Activated CD4-positive, alpha-beta T cell treated with anti-CD3 and anti-CD28 coated beads for 36 hours (primary cell): ENCODE results near the gene OR2T35. TPM values are rescaled to one million over a fixed set of nuclear protein-coding genes. Genes with fewer than 3 reads are reported as not detected.

Source experiments
- ATAC-seq: fragments of 200-7000 bp; cut with Tn5 transposase; one replicate; pipeline ENCODE4 v1.10.0; 2021; ENCODE audit warnings: mild to moderate bottlenecking, moderate library complexity
- CTCF ChIA-PET: fragments of 350-600 bp; sonication (Branson Sonifier 250); formaldehyde crosslinking; loops from one replicate; lab custom pipeline; 2021; ENCODE audit warnings: antibody characterized with exemption; lab: Charles Lee
- POLR2A ChIA-PET: fragments of 350-600 bp; sonication (Branson Sonifier 250); formaldehyde crosslinking; loops from one replicate; lab custom pipeline; 2021; ENCODE audit warnings: antibody characterized with exemption, inconsistent platforms; lab: Charles Lee
- DNase-seq: peaks from one replicate; pipeline ENCODE4 v3.0.0-alpha.2; 2020
- H3K27ac Mint-ChIP-seq: one replicate; pipeline ENCODE4 v1.8.0; 2021; ENCODE audit warnings: mixed read lengths
- H3K27me3 Mint-ChIP-seq: one replicate; pipeline ENCODE4 v1.8.0; 2021; ENCODE audit warnings: mixed read lengths
- H3K36me3 Mint-ChIP-seq: one replicate; pipeline ENCODE4 v1.8.0; 2021; ENCODE audit warnings: low read depth, mixed read lengths
- H3K4me1 Mint-ChIP-seq: one replicate; pipeline ENCODE4 v1.8.0; 2021; ENCODE audit warnings: mixed read lengths
- H3K4me3 Mint-ChIP-seq: one replicate; pipeline ENCODE4 v1.8.0; 2021; ENCODE audit warnings: mild to moderate bottlenecking, moderate library complexity, mixed read lengths
- H3K9me3 Mint-ChIP-seq: one replicate; pipeline ENCODE4 v1.8.0; 2021; ENCODE audit warnings: low read depth, mixed read lengths
- intact Hi-C, 2 experiments: fragments of 100-400 bp; cut with DNase I in 1 of 2; cut with micrococcal nuclease in 1 of 2; formaldehyde crosslinking; loops; one replicate each; pipeline versions ENCODE4 v1.14.2 to v1.15.1; 2022 to 2024; cut with DNase I, micrococcal nuclease
- total RNA-seq, 2 experiments: library from RNA; stranded (reverse); gene quantifications; one replicate each; pipeline ENCODE4 v1.2.3, GENCODE V29; 2021

Gene OR2T35
- total RNA-seq, 2 experiments from 2014 or later = not detected

- POLR2A ChIA-PET = no interaction called here
- Mint-ChIP-seq H3K4me1 (no peaks in the 10 kb centered on the region), H3K27me3 (no peaks in the 10 kb centered on the region), H3K27ac (no peak overlapping the region), H3K36me3 (no peaks in the 10 kb centered on the region), H3K4me3 (no peak overlapping the region), H3K9me3 (no peaks in the 10 kb centered on the region)
- DNase-seq = peak; percentile 11
- intact Hi-C loops = loop anchor here (1.0 to 5.0 kb wide), 4 partner anchors 64 to 380 kb away; no protein-coding TSS in a partner anchor
- CTCF ChIA-PET = interaction anchor here (1.0 to 3.4 kb wide), 9 partner anchors 8 to 184 kb away, joined by 3 to 19 read pairs (median 6); no protein-coding TSS in a partner anchor
- ATAC-seq = peak; percentile 80
These were observed 22.5 kb downstream of the OR2T35 start for GRCh38 chr1:248622570-248623001.

GRCh38 chr1:248621770-248622169, 23.3 kb downstream of the OR2T35 start:
- H3K27ac Mint-ChIP-seq = no peak overlapping the region
- no peak for ATAC-seq
- POLR2A ChIA-PET = no interaction called here
- intact Hi-C loops = loop anchor here (1.0 to 5.0 kb wide), 4 partner anchors 65 to 379 kb away; no protein-coding TSS in a partner anchor
- H3K27me3 Mint-ChIP-seq = no peaks in the 10 kb centered on the region
- no peaks in the 10 kb centered on the region for H3K9me3 Mint-ChIP-seq
- H3K4me3 Mint-ChIP-seq = no peak overlapping the region
- DNase-seq = no peak
- CTCF ChIA-PET = interaction anchor here (0.7 to 3.3 kb wide), 7 partner anchors 8 to 210 kb away, joined by 3 to 10 read pairs (median 6); no protein-coding TSS in a partner anchor
- H3K36me3 Mint-ChIP-seq = no peaks in the 10 kb centered on the region
- H3K4me1 Mint-ChIP-seq = no peaks in the 10 kb centered on the region

- intact Hi-C loops = loop anchor here (5.0 to 10.0 kb wide), 2 partner anchors 217 to 684 kb away; partner anchors contain the start of gene OR2T1 (in 1 of the 2)
- Mint-ChIP-seq H3K36me3 (no peaks in the 10 kb centered on the region), H3K4me3 (no peak overlapping the region), H3K27me3 (no peaks in the 10 kb centered on the region), H3K4me1 (peaks cover 6% of the 10 kb centered on the region), H3K9me3 (no peaks in the 10 kb centered on the region), H3K27ac (no peak overlapping the region)
- ChIA-PET CTCF (no interaction called here), POLR2A (interaction anchor here (1.1 kb wide), 1 partner anchor 1497 kb away, joined by 3 read pairs; no protein-coding TSS in a partner anchor)
- DNase-seq (peak; percentile 80), ATAC-seq (peak; percentile 47)
These were observed 26.2 kb downstream of the OR2T35 start for GRCh38 chr1:248618878-248619277.

GRCh38 chr1:248618119-248618518, 27.0 kb downstream of the OR2T35 start:
- no peaks in the 10 kb centered on the region for H3K9me3 Mint-ChIP-seq
- no peaks in the 10 kb centered on the region for H3K36me3 Mint-ChIP-seq
- no peak overlapping the region for H3K27ac Mint-ChIP-seq
- ATAC-seq (no peak), DNase-seq (no peak)
- H3K4me1 Mint-ChIP-seq = peaks cover 12% of the 10 kb centered on the region
- ChIA-PET POLR2A (no interaction called here), CTCF (interaction anchor here (0.7 to 1.1 kb wide), 4 partner anchors 9 to 342 kb away, joined by 3 read pairs; no protein-coding TSS in a partner anchor)
- no peaks in the 10 kb centered on the region for H3K27me3 Mint-ChIP-seq
- H3K4me3 Mint-ChIP-seq = no peak overlapping the region
- intact Hi-C loops = loop anchor here (5.0 to 10.0 kb wide), 2 partner anchors 216 to 683 kb away; partner anchors contain the start of gene OR2T1 (in 1 of the 2)

- Mint-ChIP-seq H3K4me3 (no peak overlapping the region), H3K36me3 (no peaks in the 10 kb centered on the region), H3K27me3 (no peaks in the 10 kb centered on the region), H3K9me3 (no peaks in the 10 kb centered on the region), H3K27ac (peak overlapping the region; percentile 44), H3K4me1 (peaks cover 20% of the 10 kb centered on the region)
- ATAC-seq (peak; percentile 76), DNase-seq (no peak)
- intact Hi-C loops = loop anchor here in 1 of 2 experiments (10.0 kb wide), 1 partner anchor 679 kb away; no protein-coding TSS in a partner anchor
- CTCF ChIA-PET = interaction anchor here (0.6 to 2.0 kb wide), 3 partner anchors 9 to 110 kb away, joined by 3 to 10 read pairs (median 5); no protein-coding TSS in a partner anchor
- POLR2A ChIA-PET = no interaction called here
These were observed 31.3 kb downstream of the OR2T35 start for GRCh38 chr1:248613742-248614141.

GRCh38 chr1:248611883-248612414, 33.1 kb downstream of the OR2T35 start:
- H3K27ac Mint-ChIP-seq = no peak overlapping the region
- H3K36me3 Mint-ChIP-seq = no peaks in the 10 kb centered on the region
- H3K27me3 Mint-ChIP-seq = no peaks in the 10 kb centered on the region
- H3K4me3 Mint-ChIP-seq = no peak overlapping the region
- peak; percentile 37 for DNase-seq
- H3K4me1 Mint-ChIP-seq = peaks cover 20% of the 10 kb centered on the region
- intact Hi-C loops = loop anchor here in 1 of 2 experiments (10.0 kb wide), 1 partner anchor 677 kb away; no protein-coding TSS in a partner anchor
- ChIA-PET POLR2A (interaction anchor here (0.6 kb wide), 1 partner anchor 168 kb away, joined by 5 read pairs; no protein-coding TSS in a partner anchor), CTCF (interaction anchor here (0.6 to 1.8 kb wide), 6 partner anchors 11 to 1271 kb away, joined by 3 to 5 read pairs (median 4); no protein-coding TSS in a partner anchor)
- peak; percentile 86 for ATAC-seq
- H3K9me3 Mint-ChIP-seq = no peaks in the 10 kb centered on the region

- POLR2A ChIA-PET = no interaction called here
- no peak for DNase-seq
- Mint-ChIP-seq H3K4me3 (no peak overlapping the region), H3K27me3 (no peaks in the 10 kb centered on the region), H3K27ac (no peak overlapping the region), H3K9me3 (no peaks in the 10 kb centered on the region), H3K36me3 (no peaks in the 10 kb centered on the region), H3K4me1 (peaks cover 20% of the 10 kb centered on the region)
- CTCF ChIA-PET = interaction anchor here (1.1 to 2.5 kb wide), 2 partner anchors 12 to 190 kb away, joined by 3 to 10 read pairs; no protein-coding TSS in a partner anchor
- ATAC-seq = no peak
- intact Hi-C loops = loop anchor here in 1 of 2 experiments (10.0 kb wide), 1 partner anchor 676 kb away; no protein-coding TSS in a partner anchor
These were observed 34.8 kb downstream of the OR2T35 start for GRCh38 chr1:248610301-248610700.

GRCh38 chr1:248599396-248599795, 45.7 kb downstream of the OR2T35 start:
- no peak for DNase-seq
- H3K4me1 Mint-ChIP-seq = peaks cover 6% of the 10 kb centered on the region
- intact Hi-C loops = no loop called here
- peaks cover 2% of the 10 kb centered on the region for H3K27me3 Mint-ChIP-seq
- ChIA-PET POLR2A (no interaction called here), CTCF (interaction anchor here (0.7 kb wide), 1 partner anchor 14 kb away, joined by 5 read pairs; no protein-coding TSS in a partner anchor)
- no peaks in the 10 kb centered on the region for H3K36me3 Mint-ChIP-seq
- no peak overlapping the region for H3K4me3 Mint-ChIP-seq
- ATAC-seq = no peak
- H3K27ac Mint-ChIP-seq = no peak overlapping the region
- H3K9me3 Mint-ChIP-seq = peaks cover 2% of the 10 kb centered on the region

GRCh38 chr1:248597589-248597988, 47.5 kb downstream of the OR2T35 start, which contains the start of gene OR2T10:
Gene OR2T10 (minus strand): TSS chr1:248597700. CDS start chr1:248593768, 3,932 bp downstream.
- ChIA-PET POLR2A (no interaction called here), CTCF (no interaction called here)
- Mint-ChIP-seq H3K9me3 (peaks cover under 1% of the 10 kb centered on the region), H3K4me3 (no peak within 1 kb of the TSS), H3K27me3 (peaks cover under 1% of the 10 kb centered on the region), H3K4me1 (peaks cover 6% of the 10 kb centered on the region), H3K36me3 (no peaks in the 10 kb centered on the region), H3K27ac (no peak within 1 kb of the TSS)
- DNase-seq (no peak), ATAC-seq (no peak)
- intact Hi-C loops = no loop called here

- peaks cover 6% of the 10 kb centered on the region for H3K4me1 Mint-ChIP-seq
- H3K36me3 Mint-ChIP-seq = no peaks in the 10 kb centered on the region
- peak; percentile 82 for ATAC-seq
- H3K27me3 Mint-ChIP-seq = no peaks in the 10 kb centered on the region
- ChIA-PET POLR2A (no interaction called here), CTCF (no interaction called here)
- no peak overlapping the region for H3K4me3 Mint-ChIP-seq
- intact Hi-C loops = no loop called here
- DNase-seq = no peak
- no peak overlapping the region for H3K27ac Mint-ChIP-seq
- no peaks in the 10 kb centered on the region for H3K9me3 Mint-ChIP-seq
These were observed 48.5 kb downstream of the OR2T35 start for GRCh38 chr1:248596615-248597014.

GRCh38 chr1:248593226-248593625, 51.9 kb downstream of the OR2T35 start:
- Mint-ChIP-seq H3K36me3 (no peaks in the 10 kb centered on the region), H3K4me3 (no peak overlapping the region), H3K27ac (no peak overlapping the region), H3K27me3 (no peaks in the 10 kb centered on the region), H3K4me1 (peaks cover 6% of the 10 kb centered on the region), H3K9me3 (no peaks in the 10 kb centered on the region)
- ChIA-PET CTCF (no interaction called here), POLR2A (no interaction called here)
- no peak for ATAC-seq
- intact Hi-C loops = no loop called here
- DNase-seq = no peak
